ENCODE measurements around the gene HNRNPH1.

DNA sequence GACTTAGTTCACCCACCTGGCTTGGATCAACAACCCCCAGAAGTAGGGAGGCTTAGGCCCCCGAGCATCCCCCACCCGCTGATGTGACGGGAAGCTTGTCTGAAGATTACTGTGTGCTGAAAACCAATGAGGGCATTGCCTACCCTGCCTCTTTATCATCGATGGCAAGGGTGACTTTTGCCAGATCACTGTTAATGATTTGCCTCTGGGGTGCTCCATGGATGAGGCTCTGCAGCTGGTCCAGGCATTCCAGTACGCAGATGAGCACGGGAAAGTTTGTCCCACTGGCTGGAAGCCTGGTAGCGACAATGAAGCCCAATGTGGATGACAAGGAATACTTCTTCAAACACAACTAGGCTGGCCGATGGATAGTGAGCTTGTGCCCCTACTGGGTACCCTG is 51.1 kb downstream of the HNRNPH1 start:
- TF ChIP-seq, protein P1, sequence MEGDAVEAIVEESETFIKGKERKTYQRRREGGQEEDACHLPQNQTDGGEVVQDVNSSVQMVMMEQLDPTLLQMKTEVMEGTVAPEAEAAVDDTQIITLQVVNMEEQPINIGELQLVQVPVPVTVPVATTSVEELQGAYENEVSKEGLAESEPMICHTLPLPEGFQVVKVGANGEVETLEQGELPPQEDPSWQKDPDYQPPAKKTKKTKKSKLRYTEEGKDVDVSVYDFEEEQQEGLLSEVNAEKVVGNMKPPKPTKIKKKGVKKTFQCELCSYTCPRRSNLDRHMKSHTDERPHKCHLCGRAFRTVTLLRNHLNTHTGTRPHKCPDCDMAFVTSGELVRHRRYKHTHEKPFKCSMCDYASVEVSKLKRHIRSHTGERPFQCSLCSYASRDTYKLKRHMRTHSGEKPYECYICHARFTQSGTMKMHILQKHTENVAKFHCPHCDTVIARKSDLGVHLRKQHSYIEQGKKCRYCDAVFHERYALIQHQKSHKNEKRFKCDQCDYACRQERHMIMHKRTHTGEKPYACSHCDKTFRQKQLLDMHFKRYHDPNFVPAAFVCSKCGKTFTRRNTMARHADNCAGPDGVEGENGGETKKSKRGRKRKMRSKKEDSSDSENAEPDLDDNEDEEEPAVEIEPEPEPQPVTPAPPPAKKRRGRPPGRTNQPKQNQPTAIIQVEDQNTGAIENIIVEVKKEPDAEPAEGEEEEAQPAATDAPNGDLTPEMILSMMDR (IDR thresholded peaks at IDR 0.05; ENCODE audit: insufficient read depth, low read depth, low read length): no peak
- TF ChIP-seq EZH2 (IDR thresholded peaks at IDR 0.05; ENCODE audit: insufficient read depth, low read length): no peak
